HG03558 (cell line): ENCODE results near the gene PAX5.

Experiments
- ATAC-seq: cut with Tn5 transposase; IDR thresholded peaks from one replicate; pipeline ENCODE4 v1.9.1; 2021; ENCODE audit warnings: moderate number of reproducible peaks; ENCODE audit not compliant: unreplicated experiment; ENCODE audit errors: extremely low read depth

The PAX5 gene

DNA sequence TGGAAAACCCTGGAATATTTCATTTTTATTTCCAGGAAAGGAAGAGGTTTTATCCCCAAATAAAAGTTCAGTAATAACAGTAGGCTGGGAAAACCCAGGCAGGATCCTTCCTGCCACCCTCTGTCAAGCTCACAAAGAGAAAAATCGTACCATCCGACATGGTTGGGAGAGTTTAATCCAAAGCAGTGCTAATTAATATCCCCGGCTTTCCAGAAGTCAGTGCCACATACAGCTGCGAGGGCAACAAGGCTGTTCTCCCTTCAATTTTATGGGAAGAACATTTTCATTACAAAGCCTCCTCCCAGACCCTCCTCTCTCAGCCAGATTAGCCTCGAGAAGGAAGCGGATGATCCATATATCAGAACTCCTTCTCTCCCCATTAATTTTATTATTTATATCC is 95.5 kb downstream of the PAX5 start:
- ATAC-seq = no peak

DNA sequence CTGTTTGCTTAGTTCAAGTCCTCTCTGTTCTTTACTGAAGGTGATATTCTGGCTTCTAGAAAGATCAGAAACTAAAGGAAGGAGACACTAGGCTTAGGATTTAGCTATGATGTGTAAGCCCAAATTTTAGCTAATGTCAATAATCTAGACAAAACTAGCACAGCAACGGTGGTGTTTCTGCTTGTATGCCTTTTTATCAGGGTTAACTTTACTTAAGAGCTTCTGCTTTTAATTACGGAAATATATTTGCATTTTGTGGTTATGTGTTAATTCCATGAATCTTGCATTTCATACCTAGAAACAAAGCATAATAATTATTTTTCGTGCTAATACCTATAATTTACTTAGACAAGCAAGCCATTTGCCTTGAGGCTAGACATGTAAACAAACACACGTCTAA is 96.1 kb downstream of the PAX5 start:
- no peak for ATAC-seq

DNA sequence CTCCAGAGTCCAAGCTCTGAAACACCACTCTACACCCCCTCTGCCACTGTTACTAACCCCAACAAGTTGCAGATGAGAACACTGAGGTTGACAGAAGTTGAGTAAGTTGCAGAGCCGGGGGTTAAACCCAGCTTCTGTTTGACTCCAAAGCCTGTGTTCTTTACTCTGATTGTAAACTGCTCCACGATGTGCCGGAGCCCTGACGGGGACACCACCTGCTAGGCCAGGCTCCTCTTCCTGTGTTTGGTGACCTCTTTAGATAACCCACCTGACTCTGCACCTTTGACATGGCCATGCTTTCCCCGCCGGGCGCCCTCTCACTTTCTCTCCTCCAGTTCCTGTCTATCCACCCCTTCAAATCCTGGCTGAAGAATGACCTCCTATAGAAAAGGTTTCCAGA is 96.7 kb downstream of the PAX5 start:
- no peak for ATAC-seq

DNA sequence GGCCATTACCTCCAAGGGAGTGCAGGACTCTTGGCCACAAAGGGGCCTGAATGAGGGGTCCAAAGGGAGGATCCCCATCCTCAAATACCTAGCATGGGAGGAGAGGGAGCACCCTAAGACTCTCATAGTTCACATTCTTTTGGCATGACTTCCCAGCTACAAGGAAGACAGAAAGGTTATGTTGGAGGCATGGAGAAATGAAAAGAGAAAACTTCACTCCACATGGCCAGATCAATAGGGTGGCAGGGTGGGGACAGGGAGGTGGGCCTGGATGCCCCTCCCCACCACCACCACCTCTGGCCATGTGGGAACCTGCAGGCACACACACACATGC is 97.6 kb downstream of the PAX5 start:
- ATAC-seq = no peak

DNA sequence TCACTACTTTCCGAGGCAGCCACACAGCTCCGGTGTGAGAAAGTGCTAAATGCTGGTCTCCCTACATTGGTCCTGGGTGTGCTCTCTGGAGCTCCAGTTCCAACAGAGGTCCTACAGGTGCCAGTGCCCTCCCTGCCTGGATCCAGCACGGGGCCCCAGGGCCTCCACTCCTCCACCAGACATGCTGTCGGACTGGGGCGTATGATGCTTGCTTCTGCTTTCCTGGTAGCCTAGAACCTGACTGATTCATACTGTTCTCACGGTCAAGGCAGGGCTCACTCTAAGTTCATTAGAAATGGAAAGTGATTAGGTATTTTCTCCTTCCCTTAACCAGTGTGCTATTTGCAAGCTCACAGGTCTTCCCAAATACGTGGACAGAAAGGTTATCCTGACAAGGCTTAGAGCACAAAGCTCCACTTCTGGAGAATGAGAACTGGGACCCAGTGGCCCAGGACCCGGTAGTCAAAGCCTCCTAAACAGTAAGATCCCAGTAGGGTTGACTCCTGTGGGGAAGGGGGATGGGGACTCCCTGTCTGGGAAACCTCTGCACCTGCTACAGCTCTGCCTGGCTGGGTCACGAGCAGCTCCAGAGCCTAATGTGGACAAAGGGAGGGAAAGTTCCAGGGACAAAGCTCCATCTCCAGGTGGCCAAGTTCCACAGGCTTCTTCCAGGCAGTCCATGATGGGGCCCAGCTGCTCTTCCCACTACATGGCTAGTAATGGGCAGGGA is 98.1 kb downstream of the PAX5 start:
- peak; percentile 38 for ATAC-seq

DNA sequence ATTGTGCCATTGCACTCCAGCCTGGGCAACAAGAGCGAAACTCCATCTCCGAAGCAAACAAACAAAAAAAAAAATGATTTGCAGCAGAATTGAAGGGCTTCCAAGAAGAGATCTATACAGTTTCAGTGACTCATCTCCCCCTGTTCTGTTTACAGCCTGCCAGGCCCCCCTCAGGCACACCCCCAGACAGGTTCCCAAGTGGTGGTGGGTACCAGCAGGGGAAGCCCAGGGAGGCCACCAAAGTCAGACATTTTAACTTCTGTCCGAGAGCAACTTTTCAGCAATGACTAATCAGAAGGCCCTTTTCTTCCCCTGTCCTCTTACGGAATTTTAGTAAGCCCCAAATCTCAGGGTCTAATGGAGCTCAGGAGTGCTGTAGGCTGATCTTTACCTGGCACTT is 98.7 kb downstream of the PAX5 start:
- peak; percentile 29 for ATAC-seq

DNA sequence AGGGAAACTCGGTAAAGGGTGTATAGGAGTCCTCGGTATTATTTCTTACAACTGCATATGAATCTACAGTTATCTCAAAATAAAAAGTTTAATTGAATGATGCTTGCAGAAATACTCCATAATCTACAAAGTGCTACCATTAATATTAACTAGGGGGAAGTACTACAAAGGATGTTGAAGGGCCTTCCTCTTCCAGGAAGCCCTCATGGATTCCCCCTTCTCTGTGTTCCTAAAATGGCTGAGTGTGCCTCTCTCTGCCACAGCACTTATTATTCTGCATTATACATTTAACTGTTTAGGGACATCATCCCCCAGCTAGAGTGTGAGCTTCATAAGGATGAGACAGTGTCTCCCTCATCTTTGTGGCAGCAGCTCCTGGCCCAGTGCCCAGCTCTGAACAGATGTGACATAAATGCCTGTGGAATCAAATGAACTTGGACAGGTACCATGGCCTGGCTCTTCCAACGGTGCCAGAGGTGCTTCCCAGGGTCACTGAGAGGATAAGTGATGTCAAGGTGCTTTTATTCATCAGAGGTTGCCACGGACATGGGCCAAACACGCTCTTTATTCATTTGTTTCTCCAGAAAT is 99.5 kb downstream of the PAX5 start:
- no peak for ATAC-seq

DNA sequence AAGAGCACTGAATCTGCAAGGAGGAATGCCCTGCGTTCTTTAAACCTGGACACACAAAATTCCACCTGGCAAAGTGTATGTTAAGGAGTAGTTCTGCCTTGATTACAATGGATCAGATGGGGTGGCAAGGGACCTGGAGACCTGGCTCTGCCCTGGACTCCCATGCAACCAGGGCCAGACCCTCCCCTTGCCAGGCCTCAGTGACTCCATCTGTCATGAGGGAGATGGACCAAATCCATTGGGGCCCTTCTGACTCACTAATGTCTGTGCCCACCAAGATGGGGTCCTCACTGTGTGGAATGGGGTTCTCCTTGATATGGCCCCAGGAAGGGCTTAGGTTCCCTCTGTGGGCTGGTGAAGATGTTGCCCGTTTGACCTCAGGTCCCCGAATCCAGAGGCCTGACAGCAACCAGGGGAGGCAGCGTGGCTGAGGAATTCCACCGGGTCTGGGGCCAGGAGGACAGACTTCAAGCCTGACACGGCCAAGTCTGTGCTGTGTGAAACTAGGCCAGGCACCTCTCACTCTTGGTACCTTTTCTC is 100.3 kb downstream of the PAX5 start:
- no peak for ATAC-seq

DNA sequence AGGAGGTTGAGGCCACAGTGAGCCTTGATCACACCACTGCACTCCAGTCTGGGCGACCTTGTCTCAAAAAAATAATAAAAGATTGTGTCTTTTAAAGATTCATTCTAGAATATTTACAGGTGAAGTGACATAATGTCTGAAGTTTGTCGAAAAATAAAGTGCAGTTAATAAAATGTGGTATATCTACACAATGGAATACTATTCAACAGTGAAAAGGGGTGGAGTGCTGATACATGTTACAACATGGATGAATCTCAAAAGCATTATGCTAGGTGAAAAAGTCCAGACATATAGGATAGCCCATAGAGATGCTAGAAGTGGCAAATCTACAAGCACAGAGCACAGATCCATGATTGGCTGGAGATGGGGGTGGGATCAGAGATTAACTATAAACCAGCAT is 101.9 kb downstream of the PAX5 start:
- ATAC-seq = no peak

DNA sequence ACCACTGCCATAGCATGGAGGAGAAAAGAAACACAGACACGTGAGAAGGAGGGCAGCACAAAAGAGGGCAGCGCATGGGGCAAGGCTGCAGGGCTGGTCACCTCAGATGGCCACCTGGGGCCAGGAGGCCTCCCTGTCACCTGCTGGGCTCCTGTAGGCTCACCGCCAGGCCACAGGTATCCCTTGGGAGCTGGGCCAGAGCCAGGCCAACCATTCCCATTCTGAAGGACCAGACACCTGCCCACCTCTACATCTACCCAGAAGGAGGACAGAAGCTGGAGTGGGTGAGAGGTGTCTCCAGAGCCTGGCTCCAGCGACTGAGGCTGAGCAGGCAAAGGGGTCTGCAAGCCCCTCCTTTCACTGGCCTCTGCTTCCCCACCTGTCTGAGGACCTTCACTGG is 103.1 kb downstream of the PAX5 start:
- no peak for ATAC-seq

DNA sequence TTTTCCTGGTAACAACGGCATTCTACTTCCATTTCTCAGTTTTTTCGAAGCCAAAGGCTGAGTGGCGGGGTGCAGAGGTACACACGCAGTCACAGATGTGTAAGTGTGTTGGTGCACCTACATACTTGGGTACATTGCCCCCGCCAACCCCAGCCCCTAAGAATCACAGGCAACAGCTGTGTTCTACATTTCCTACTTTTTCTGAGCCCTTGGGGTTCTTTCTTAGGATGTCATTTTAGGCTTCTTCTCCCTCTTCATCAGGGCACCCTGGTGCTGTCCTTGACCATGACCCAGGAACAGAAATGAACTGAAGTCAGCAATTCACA is 104.8 kb downstream of the PAX5 start:
- no peak for ATAC-seq

DNA sequence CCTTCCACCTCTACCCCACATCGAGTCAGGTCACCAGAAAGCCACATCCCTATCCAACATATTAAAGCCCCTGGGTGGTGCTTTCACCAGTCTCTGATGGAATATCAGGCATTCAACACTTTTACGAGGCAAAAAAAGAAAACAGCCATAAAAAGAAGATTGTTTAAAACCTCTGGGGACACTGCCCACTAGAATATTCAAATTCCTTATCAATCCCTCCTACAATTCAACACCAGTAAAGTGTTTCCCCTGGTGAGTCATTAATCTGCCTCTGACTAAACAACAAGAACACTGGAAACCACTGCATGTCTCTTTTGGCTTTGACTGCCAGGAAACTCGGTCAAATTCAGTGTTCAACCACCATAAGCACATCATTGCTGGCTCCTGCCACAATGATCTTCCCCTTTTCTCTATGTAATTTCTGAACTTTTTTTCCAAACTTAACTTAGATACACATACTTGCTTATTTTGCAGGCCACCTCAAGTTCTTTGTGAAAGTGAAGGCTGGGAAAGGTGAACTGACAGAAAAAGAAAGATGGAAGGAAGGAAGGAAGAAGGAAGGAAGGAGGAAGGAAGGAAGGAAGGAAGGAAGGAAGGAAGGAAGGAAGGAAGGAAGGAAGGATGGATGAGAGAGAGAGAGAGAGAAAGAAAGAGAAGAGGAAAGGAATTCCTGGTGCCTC is 105.3 kb downstream of the PAX5 start:
- peak; percentile 59 for ATAC-seq

DNA sequence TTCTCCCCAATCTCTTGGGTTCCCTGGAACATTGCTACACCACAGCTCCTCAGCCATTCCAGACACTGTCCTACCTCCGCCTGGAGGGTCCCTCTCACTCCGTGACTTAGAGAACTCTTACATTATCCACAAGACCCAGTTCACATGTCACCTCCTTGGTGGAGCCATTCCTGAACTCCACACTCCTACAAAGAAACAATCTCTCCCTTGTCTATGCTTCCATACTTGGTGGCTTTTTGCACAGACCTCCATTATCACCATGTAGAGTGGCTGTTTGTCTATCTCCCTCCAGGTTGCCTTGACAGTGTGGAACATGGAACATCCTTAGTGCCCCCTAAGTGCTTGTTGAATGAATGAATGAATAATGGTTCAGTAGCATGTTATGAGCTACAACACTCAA is 105.9 kb downstream of the PAX5 start:
- ATAC-seq = no peak

DNA sequence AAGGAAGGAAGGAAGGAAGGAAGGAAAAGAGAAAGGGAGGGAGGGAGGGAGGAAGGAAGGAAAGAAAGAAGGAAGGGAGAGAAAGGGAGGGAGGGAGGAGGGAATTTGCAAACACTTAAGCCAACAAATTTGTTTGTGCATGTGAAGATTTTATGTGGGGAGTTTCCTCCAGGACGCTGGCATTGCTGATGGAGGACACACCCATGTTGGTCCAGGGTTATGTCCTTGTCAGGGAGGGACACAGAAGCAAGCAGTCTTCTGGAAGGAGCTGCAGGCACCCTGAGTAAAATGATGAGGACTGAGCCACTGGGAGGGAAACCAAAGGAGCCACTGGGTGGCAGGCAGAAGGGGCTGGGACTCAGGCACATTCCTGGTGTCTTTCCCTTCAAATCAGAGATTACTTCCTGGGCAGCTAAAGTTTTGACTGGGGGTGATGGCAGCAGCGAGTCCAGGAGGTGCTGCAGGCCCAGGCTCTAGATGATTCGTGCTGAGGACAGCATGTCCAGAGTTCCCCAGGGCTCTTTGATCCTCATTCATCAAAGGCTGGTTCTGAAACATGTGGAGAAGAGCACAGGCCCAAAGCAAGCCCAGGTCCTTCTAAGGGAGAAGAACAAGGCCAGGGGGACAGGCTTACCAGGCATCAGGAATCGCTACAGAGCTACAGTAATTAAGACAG is 109.2 kb downstream of the PAX5 start:
- ATAC-seq = no peak

DNA sequence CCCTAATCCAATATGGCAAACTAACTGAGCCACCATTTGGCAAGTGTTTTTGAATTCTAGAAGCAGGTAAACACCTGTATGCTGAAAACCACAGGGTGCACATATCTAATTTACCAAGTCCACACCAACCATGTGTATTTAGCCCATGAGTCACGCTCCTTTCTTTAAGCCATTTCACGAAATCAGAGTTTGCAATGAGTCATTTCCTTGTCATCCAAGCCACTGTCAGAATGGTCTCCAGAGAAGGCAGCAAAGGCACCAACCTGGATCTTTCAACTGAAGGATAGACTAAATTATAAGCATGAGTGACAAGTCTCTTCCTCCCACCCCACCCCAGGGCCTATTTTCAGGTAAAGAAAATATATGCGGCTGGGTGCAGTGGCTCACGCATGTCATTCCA is 110.0 kb downstream of the PAX5 start:
- ATAC-seq = peak; percentile 44

DNA sequence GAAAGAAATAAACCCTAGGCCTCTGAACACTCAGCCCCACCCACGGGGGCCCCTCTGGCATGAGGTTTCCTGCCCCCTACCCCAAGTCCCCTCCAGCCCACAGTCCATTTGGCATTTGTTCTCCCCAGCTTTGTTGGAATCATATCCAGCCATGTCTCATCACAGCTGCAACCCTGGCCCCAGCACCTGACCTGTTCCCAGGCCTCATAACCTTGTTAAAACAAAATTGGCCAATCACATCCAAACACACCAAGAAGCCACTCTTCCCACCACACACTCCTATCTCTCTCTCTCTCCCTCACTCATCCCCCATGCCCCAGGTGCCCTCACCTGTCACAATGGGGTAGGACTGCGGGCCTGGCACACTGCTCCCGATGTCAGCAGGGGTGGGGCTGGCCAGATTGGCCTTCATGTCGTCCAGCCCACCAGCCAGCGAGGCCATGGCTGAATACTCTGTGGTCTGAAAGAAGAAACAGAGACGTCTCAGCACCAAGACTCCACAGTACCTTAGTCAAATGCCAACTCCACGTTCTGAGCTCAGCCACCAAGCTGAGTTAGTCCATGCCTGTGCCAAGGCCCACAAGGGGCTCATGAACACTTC is 110.9 kb downstream of the PAX5 start:
- no peak for ATAC-seq

DNA sequence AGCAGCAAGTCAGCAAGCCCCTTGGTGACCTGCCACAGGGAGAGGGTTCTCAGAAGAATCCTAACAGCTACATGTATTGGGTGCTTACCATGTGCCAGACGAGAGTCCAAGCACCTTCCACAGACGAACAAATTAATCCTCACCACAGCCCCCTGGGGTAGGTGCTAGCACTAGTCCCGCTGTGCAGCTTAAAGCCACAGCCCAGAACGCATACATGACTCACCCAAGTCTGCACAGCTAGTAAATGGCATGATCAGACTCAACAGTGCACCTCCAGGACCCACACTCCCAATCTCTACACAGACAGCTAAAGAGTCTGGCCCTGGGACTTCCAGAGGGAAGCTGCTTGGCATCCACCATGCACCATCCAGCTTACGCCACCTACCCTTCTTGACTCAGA is 111.5 kb downstream of the PAX5 start:
- ATAC-seq = no peak

DNA sequence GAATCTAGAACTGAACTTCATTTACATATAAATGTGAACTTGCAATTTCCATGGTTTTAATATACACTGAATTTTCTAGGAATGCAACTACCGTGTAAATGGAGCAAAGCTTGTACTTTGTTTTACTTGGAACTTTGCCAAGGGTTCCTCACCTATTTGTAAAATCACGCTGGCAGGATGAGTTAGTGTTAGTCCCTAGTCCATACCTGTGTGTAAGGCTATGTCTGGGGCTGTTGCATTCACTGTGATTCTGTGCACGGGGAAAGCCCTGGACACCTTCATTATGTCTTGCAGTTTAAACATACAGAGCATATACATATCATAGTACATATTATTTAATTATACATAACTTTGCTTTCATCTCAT is 119.9 kb downstream of the PAX5 start:
- no peak for ATAC-seq

DNA sequence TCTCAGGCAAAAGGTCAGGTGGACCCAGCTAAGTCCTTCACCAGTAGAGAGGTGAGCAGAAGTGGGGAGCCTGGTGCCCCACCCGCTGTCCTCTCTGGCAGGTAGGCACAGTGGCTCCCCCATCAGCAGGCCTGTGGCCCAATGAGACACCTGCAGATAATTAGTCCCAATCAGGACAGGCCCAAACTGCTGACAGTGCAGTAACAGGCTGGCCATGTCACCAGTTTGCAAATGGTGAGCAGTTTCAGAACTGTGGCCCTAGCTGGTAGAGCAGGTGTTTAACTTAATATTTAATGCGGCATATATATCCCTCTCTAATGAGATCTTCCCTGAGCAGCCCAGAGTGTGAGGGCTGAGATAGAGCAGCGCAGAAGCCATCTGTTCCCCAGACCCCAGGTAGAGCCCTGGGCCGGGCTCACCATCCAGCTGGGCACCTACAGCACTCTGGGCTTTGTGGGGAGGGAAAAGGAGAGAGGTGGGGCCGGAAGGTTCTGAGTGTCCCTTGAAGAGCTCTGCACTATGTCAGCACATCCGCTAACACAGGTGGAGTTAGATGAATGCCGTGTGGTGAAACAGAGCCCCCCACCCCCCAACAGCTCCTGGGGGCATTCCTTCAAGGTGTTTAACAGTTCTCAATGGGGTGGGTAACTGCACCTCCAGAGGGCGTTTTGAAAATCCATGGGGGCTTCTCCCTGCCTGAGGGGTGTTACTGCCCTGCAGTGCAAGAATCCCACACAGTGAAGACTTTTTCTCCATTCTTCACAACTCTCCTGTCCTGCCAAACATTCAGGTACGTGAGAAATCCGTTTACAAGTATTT is 120.5 kb downstream of the PAX5 start:
- no peak for ATAC-seq

DNA sequence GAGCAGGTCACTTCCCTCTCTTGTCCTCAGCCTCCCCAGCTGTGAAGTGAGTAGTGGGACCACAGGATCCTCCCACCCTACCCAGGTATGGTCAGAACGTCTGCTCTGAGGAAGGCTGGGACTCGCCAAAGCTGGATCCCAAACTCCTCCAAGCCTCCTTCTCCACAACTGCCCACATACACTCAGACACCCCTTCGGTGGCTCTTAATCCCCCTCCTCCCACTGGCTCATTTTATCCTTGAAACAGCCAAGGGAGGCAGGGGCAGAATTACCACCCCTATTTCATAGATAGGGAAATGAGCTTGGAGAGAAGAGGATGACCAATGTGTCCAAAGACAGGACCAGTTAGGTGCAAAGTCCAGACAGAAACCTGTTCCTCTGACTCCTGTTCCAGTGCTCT is 121.4 kb downstream of the PAX5 start:
- no peak for ATAC-seq
